Measurements from ENCODE around the gene TPT1. TPM values are rescaled to one million over a fixed set of nuclear protein-coding genes. Genes with fewer than 3 reads are reported as not detected.
"Not testable (repeated sequence)": the region's sequence is repeated elsewhere in the genome, so short reads cannot be mapped to it uniquely, and the experiment has no call there.

Gene TPT1
- total RNA-seq, 2 experiments from 2014 or later: 5,393 to 5,681 TPM

- Mint-ChIP-seq H3K9me3 (no peaks in the 10 kb centered on the region), H3K36me3 (peaks cover 2% of the 10 kb centered on the region), H3K4me1 (peaks cover 17% of the 10 kb centered on the region), H3K4me3 (no peak overlapping the region), H3K27me3 (peaks cover 14% of the 10 kb centered on the region), H3K27ac (no peak overlapping the region)
- ATAC-seq (ENCODE audit: low read depth) (no peak), DNase-seq (no peak)
- POLR2A ChIA-PET: no interaction called here
Measured at GRCh38 chr13:45301263-45301662, 39.7 kb downstream of the TPT1 start.

DNA sequence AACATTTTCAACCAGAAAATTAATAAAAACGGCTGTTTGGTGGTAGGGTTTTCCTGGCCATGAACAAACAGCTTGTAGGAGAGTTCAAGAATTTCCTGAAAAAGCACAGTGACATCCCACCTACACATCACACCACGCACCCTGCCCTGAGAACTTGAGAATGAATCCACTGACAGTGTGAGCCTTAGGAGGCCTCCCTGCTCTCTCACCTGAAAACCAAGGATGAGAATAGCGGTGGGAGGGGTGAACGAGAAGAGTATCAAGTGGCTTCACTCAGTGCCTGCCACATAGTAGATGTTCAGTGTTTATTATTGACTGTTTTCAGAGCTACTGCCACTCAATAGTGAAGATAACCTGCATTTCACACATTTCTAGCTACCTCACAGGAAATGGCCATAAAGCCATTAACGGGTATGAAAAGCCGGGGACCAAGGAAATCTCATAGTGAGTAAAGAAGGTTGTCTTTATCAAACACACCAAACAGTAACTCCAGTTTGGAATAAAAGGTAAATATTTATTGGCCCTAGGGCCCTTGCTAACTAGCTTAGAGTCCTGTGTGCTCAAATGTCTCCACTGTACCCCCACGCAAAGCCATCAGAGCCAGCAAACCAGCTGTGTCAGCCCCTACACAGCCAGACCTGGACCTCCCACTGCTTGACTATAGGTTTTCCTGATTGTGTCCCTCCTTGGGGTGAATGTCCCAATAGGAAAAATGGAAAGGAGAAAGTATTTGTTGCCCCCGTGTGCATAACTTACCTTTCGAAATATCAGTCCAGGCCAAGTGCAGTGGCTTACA lies 40.6 kb downstream of the TPT1 start:
- H3K4me1 Mint-ChIP-seq: peaks cover 23% of the 10 kb centered on the region
- ATAC-seq (ENCODE audit: low read depth) (no peak), DNase-seq (no peak)
- H3K9me3 Mint-ChIP-seq: no peaks in the 10 kb centered on the region
- no peak overlapping the region for H3K27ac Mint-ChIP-seq
- POLR2A ChIA-PET: no interaction called here
- H3K4me3 Mint-ChIP-seq: no peak overlapping the region
- H3K27me3 Mint-ChIP-seq: peaks cover 11% of the 10 kb centered on the region
- H3K36me3 Mint-ChIP-seq: peaks cover 4% of the 10 kb centered on the region

DNA sequence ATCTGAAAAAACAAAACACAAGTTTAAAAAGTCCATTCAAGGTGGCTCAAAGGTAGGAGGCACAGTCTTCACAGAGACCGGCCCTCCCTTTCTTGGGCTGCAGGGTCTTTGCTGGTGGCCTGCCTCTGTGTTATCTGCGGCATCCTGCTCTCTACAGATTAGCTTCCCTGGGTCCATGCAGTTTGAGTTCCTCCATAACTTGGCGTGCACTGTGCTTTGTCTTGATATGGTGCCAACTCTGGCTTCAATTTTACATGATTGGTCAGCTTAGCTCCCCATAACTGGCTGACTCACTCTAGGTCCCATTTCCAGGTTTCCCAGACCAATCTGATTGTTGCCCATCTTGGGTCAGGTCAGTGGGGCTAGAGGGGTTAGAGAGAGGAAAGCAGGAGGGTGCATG lies 41.8 kb downstream of the TPT1 start:
- Mint-ChIP-seq H3K4me3 (no peak overlapping the region), H3K4me1 (peaks cover 23% of the 10 kb centered on the region), H3K27me3 (peaks cover 11% of the 10 kb centered on the region), H3K36me3 (peaks cover 4% of the 10 kb centered on the region), H3K9me3 (no peaks in the 10 kb centered on the region), H3K27ac (no peak overlapping the region)
- POLR2A ChIA-PET: no interaction called here
- ATAC-seq (ENCODE audit: low read depth) (no peak), DNase-seq (no peak)

GRCh38 chr13:45298550-45298949 lies 42.4 kb downstream of the TPT1 start:
- H3K27ac Mint-ChIP-seq: peak overlapping the region; percentile 74
- peaks cover 23% of the 10 kb centered on the region for H3K4me1 Mint-ChIP-seq
- ATAC-seq (ENCODE audit: low read depth); H3K4me3 Mint-ChIP-seq; H3K36me3 Mint-ChIP-seq; DNase-seq; H3K27me3 Mint-ChIP-seq; H3K9me3 Mint-ChIP-seq: not testable (repeated sequence)
- POLR2A ChIA-PET: interaction anchor here (1.2 kb wide), 1 partner anchor 118 kb away, joined by 3 read pairs; no protein-coding TSS in a partner anchor

GRCh38 chr13:45298206-45298505 lies 42.8 kb downstream of the TPT1 start:
- H3K27ac Mint-ChIP-seq: peak overlapping the region; percentile 74
- no peak overlapping the region for H3K4me3 Mint-ChIP-seq
- H3K36me3 Mint-ChIP-seq: peaks cover 4% of the 10 kb centered on the region
- ATAC-seq (ENCODE audit: low read depth) (no peak), DNase-seq (no peak)
- H3K4me1 Mint-ChIP-seq: peaks cover 23% of the 10 kb centered on the region
- POLR2A ChIA-PET: interaction anchor here (1.2 kb wide), 2 partner anchors 118 to 251 kb away, joined by 3 read pairs; no protein-coding TSS in a partner anchor
- H3K9me3 Mint-ChIP-seq: no peaks in the 10 kb centered on the region
- peaks cover 10% of the 10 kb centered on the region for H3K27me3 Mint-ChIP-seq

- DNase-seq: no peak
- no peak overlapping the region for H3K4me3 Mint-ChIP-seq
- POLR2A ChIA-PET: interaction anchor here (1.2 kb wide), 2 partner anchors 119 to 251 kb away, joined by 3 read pairs; no protein-coding TSS in a partner anchor
Measured at GRCh38 chr13:45297456-45298205, 43.4 kb downstream of the TPT1 start.

DNA sequence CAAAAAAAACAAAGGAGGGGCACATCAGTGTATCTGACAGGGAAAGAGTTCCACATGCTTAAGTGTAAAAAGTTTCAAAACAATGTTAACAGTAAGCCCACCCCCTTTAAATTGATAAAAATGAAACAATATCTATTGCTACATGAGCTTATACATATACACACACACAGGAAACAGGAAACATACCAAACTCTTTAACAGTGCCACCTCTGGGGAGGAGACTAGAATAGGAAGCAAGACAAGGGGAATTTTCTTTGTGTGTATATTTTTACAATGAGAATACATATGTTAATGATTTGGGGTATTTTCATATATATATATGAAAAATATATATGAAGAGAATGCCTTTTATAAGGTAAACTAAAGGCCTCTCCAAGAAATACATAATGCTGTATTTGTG lies 44.7 kb downstream of the TPT1 start:
- DNase-seq (no peak), ATAC-seq (ENCODE audit: low read depth) (peak; percentile 37)
- Mint-ChIP-seq H3K4me1 (peaks cover 23% of the 10 kb centered on the region), H3K9me3 (no peaks in the 10 kb centered on the region), H3K27me3 (peaks cover 2% of the 10 kb centered on the region), H3K27ac (peak overlapping the region; percentile 79), H3K4me3 (peak overlapping the region; percentile 31), H3K36me3 (peaks cover 4% of the 10 kb centered on the region)
- POLR2A ChIA-PET: no interaction called here

More at GRCh38 chr13:45297456-45298205, 43.4 kb downstream of the TPT1 start:
- Mint-ChIP-seq H3K36me3 (peaks cover 4% of the 10 kb centered on the region), H3K9me3 (no peaks in the 10 kb centered on the region), H3K27ac (peak overlapping the region; percentile 74), H3K27me3 (peaks cover 6% of the 10 kb centered on the region), H3K4me1 (peaks cover 23% of the 10 kb centered on the region)
- peak; percentile 83 for ATAC-seq (ENCODE audit: low read depth)

DNA sequence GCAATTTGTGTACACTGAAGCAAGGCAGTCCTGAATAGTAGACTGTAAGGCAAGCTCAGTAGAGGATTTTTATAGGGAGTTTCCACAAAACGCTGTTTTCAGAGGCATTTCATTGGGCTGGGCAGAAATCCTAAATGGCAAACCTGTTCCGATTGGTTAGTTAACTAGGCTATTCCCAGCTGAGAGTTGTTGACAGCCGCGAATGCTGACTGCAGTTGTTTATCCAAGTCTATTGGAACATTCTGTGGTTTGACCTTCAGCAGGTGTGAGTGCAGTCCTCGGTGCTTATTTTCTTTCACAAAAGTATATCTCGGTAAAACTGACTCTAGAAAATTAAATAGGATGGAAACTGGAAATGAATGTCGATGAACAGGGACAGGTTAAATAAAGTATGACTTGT lies 45.4 kb downstream of the TPT1 start:
- Mint-ChIP-seq H3K9me3 (no peaks in the 10 kb centered on the region), H3K27me3 (no peaks in the 10 kb centered on the region), H3K27ac (no peak overlapping the region), H3K4me1 (peaks cover 23% of the 10 kb centered on the region), H3K4me3 (no peak overlapping the region), H3K36me3 (peaks cover 7% of the 10 kb centered on the region)
- ATAC-seq (ENCODE audit: low read depth) (no peak), DNase-seq (no peak)
- POLR2A ChIA-PET: no interaction called here

DNA sequence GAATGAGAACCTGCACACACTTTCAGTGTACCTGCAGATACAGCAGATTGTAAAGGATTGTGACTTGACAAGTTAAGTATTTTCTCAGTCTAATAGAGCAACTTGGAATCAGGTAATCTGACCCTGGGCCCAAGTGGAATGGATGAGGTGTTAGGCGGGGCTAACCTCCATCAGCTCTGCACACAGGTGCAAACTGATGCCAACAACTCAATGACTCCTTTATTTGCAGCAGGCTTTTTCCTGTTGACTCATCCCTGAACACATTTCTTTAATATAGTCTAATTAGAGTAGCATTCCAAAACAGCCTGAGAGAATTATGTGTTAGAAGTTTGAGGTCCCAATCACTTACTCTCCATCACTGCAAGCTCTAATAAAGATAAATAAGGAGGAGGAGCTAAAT lies 48.8 kb downstream of the TPT1 start:
- H3K36me3 Mint-ChIP-seq: peaks cover 12% of the 10 kb centered on the region
- no peaks in the 10 kb centered on the region for H3K27me3 Mint-ChIP-seq
- H3K4me1 Mint-ChIP-seq: peaks cover 12% of the 10 kb centered on the region
- DNase-seq: no peak
- H3K27ac Mint-ChIP-seq: no peak overlapping the region
- ATAC-seq (ENCODE audit: low read depth): no peak
- POLR2A ChIA-PET: no interaction called here
- no peaks in the 10 kb centered on the region for H3K9me3 Mint-ChIP-seq
- no peak overlapping the region for H3K4me3 Mint-ChIP-seq

DNA sequence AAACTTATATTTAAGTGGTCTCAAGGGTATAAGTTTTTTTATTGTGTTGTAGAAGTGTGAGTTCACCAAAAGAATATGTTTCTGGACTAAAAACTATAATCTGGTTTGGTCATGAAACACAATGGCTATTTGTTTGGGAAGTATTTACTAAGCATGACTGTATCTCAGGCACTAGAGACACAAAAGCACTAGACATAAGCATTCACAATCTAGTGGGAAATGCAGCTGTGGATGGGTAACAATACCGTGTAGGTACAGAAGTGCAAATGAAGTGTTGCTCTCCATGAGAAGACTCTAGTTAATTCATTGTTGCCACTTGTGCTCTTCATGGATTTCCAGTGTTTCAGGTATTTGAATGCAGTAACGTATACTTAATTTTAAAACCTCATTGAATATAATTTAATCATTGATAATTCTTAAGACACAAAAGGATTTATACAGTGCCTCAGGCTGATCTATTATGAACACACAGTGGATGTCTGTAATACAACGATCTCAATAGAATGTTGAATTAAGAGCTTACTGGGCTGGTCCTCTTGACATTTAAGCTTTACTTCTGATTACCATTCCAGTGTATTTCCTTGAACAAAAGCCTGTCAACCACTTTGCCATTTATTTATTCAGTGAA lies 50.9 kb downstream of the TPT1 start:
- H3K36me3 Mint-ChIP-seq: peaks cover 10% of the 10 kb centered on the region
- no peak overlapping the region for H3K4me3 Mint-ChIP-seq
- no peaks in the 10 kb centered on the region for H3K9me3 Mint-ChIP-seq
- no peaks in the 10 kb centered on the region for H3K4me1 Mint-ChIP-seq
- H3K27me3 Mint-ChIP-seq: no peaks in the 10 kb centered on the region
- ATAC-seq (ENCODE audit: low read depth) (no peak), DNase-seq (no peak)
- POLR2A ChIA-PET: no interaction called here
- H3K27ac Mint-ChIP-seq: no peak overlapping the region

Other genes starting within 250 kb of the TPT1 start
- gene GTF2F2, start 220.7 kb downstream of the TPT1 start, total RNA-seq: 10 to 100 TPM; 15.0 to 15.1 TPM
- not detected for gene KCTD4, start 140.1 kb downstream of the TPT1 start, total RNA-seq
- gene SLC25A30, start 77.2 kb upstream of the TPT1 start, total RNA-seq: 10 to 100 TPM; 18.6 to 19.6 TPM
- 10 to 100 TPM; 26.2 to 28.4 TPM for gene COG3, start 123.8 kb upstream of the TPT1 start, total RNA-seq